NCI-H345 treated with DMSO at 0.1 percent for 48 hours (cell line): ENCODE measurements around the gene CTNNAL1.
"Not testable (repeated sequence)": the region's sequence is repeated elsewhere in the genome, so short reads cannot be mapped to it uniquely, and the experiment has no call there.

Experiments
- DNase-seq: peaks from one replicate; lab custom pipeline; 2025; ENCODE audit not compliant: unreplicated experiment; lab: John Stamatoyannopoulos, UW

CTNNAL1 gene

GRCh38 chr9:109012876-109013678 is at the start of gene CTNNAL1:
TSS of gene CTNNAL1 (minus strand) at chr9:109013499. CDS start at chr9:109013442, 57 bp downstream.
- DNase-seq = peak; percentile 74

GRCh38 chr9:109062543-109062942 is 49.2 kb upstream of the CTNNAL1 start:
- no peak for DNase-seq

- no peak for DNase-seq
Measured at GRCh38 chr9:109060191-109060590, 46.9 kb upstream of the CTNNAL1 start.

- DNase-seq = not testable (repeated sequence)
Measured at GRCh38 chr9:109053121-109053520, 39.8 kb upstream of the CTNNAL1 start.

GRCh38 chr9:109052416-109052815 is 39.1 kb upstream of the CTNNAL1 start:
- no peak for DNase-seq

GRCh38 chr9:109051733-109052132 is 38.4 kb upstream of the CTNNAL1 start:
- no peak for DNase-seq

GRCh38 chr9:109050444-109050843 is 37.1 kb upstream of the CTNNAL1 start:
- no peak for DNase-seq

GRCh38 chr9:109048822-109049221 is 35.5 kb upstream of the CTNNAL1 start:
- DNase-seq = no peak

- DNase-seq = no peak
Measured at GRCh38 chr9:109047259-109047658, 34.0 kb upstream of the CTNNAL1 start.

- DNase-seq = no peak
Measured at GRCh38 chr9:109046346-109046745, 33.0 kb upstream of the CTNNAL1 start.

- DNase-seq = no peak
Measured at GRCh38 chr9:109043578-109043977, 30.3 kb upstream of the CTNNAL1 start.

- no peak for DNase-seq
Measured at GRCh38 chr9:109040571-109040970, 27.3 kb upstream of the CTNNAL1 start.

- no peak for DNase-seq
Measured at GRCh38 chr9:109039539-109039938, 26.2 kb upstream of the CTNNAL1 start.

GRCh38 chr9:109037946-109038715 is 24.8 kb upstream of the CTNNAL1 start:
- no peak for DNase-seq

GRCh38 chr9:109036744-109037680 is 23.7 kb upstream of the CTNNAL1 start:
- no peak for DNase-seq

- no peak for DNase-seq
Measured at GRCh38 chr9:109035684-109036423, 22.6 kb upstream of the CTNNAL1 start.

- DNase-seq = no peak
Measured at GRCh38 chr9:109033941-109034700, 20.8 kb upstream of the CTNNAL1 start.

- DNase-seq = no peak
Measured at GRCh38 chr9:109031241-109031640, 17.9 kb upstream of the CTNNAL1 start.

- no peak for DNase-seq
Measured at GRCh38 chr9:109030426-109030825, 17.1 kb upstream of the CTNNAL1 start.

GRCh38 chr9:109028457-109028856 is 15.2 kb upstream of the CTNNAL1 start:
- no peak for DNase-seq
